B cell (primary cell): Measurements from ENCODE around the gene THEMIS2. TPM values are rescaled to one million over a fixed set of nuclear protein-coding genes. Genes with fewer than 3 reads are reported as not detected.

ENCODE experiments used
- ATAC-seq: fragments of 200-7000 bp; cut with Tn5 transposase; one replicate; pipeline ENCODE4 v1.10.0; 2021; ENCODE audit warnings: low read depth, mild to moderate bottlenecking, moderate number of reproducible peaks, moderate library complexity
- CTCF ChIA-PET: fragments of 350-600 bp; sonication (Branson Sonifier 250); formaldehyde crosslinking; loops from one replicate; lab custom pipeline; 2021; ENCODE audit warnings: antibody characterized with exemption, inconsistent platforms; lab: Charles Lee
- POLR2A ChIA-PET: fragments of 350-600 bp; sonication (Branson Sonifier 250); formaldehyde crosslinking; loops from one replicate; lab custom pipeline; 2021; ENCODE audit warnings: antibody characterized with exemption; lab: Charles Lee
- DNase-seq: peaks from one replicate; pipeline ENCODE4 v3.0.0; 2013
- H2AFZ ChIP-seq: 2 replicates; pipeline ENCODE4 v1.6.1; 2012; ENCODE audit warnings: mild to moderate bottlenecking, low read depth, low read length; ENCODE audit not compliant: insufficient read depth, poor library complexity, severe bottlenecking
- H3K27ac ChIP-seq, 2 donors: 1 replicate in 1 of 2; 2 replicates in 1 of 2; pipeline ENCODE4 v1.5.1; 2012 to 2013; ENCODE audit warnings: low read length in 2 of 2, mild to moderate bottlenecking in 2 of 2, moderate library complexity in 1 of 2
- H3K27me3 ChIP-seq, 4 experiments: fragments of 200-600 bp in 1 of 4; sonication (generic) in 1 of 4; replicated peaks in 1 of 4; 1 replicate in 2 of 4; 2 replicates in 2 of 4; pipeline versions ENCODE4 v1.6.1 to v1.7.0; 2013 to 2016; ENCODE audit warnings: low read length in 3 of 4, mild to moderate bottlenecking in 2 of 4, mixed read lengths in 1 of 4, moderate library complexity in 1 of 4; ENCODE audit not compliant: insufficient read depth in 4 of 4, control insufficient read depth in 3 of 4; ENCODE audit errors: control extremely low read depth in 1 of 4
- H3K36me3 ChIP-seq, 2 experiments: replicated peaks in 1 of 2; 1 replicate in 1 of 2; 2 replicates in 1 of 2; pipeline versions ENCODE4 v1.6.1 to v1.7.1; 2013; ENCODE audit warnings: low read length in 1 of 2; ENCODE audit not compliant: insufficient read depth in 2 of 2, control insufficient read depth in 1 of 2; ENCODE audit errors: control extremely low read depth in 1 of 2, extremely low read depth in 1 of 2
- H3K4me1 ChIP-seq, 2 donors: fragments of 200-600 bp in 1 of 2; sonication (generic) in 1 of 2; 1 replicate in 1 of 2; 2 replicates in 1 of 2; pipeline versions ENCODE4 v1.5.1 to v1.6.1; 2013 to 2017; ENCODE audit warnings: low read length in 2 of 2; ENCODE audit not compliant: control insufficient read depth in 2 of 2, insufficient read depth in 2 of 2
- H3K4me2 ChIP-seq: replicated peaks from 2 replicates; pipeline ENCODE3; 2012; ENCODE audit warnings: mild to moderate bottlenecking, low read depth, low read length; ENCODE audit not compliant: poor library complexity, severe bottlenecking
- H3K4me3 ChIP-seq, 5 experiments: fragments of 200-600 bp in 1 of 5; sonication (generic) in 1 of 5; 1 replicate in 3 of 5; 2 replicates in 2 of 5; pipeline versions ENCODE4 v1.5.1 to v1.7.0; 2011 to 2016; ENCODE audit warnings: low read length in 4 of 5, mild to moderate bottlenecking in 4 of 5, low read depth in 2 of 5, control low read depth in 1 of 5, moderate library complexity in 1 of 5; ENCODE audit not compliant: insufficient read depth in 1 of 5; ENCODE audit errors: control extremely low read depth in 1 of 5, extremely low read depth in 1 of 5
- H3K79me2 ChIP-seq: fragments of 200-600 bp; sonication (generic); one replicate; pipeline ENCODE4 v1.6.0; 2016; ENCODE audit warnings: low read length; ENCODE audit not compliant: control insufficient read depth, insufficient read depth
- H3K9ac ChIP-seq: fragments of 200-600 bp; sonication (generic); 2 replicates; pipeline ENCODE4 v1.6.1; 2017; ENCODE audit warnings: mild to moderate bottlenecking, low read length, moderate library complexity
- H3K9me3 ChIP-seq, 3 donors: one replicate each; pipeline versions ENCODE4 v1.6.1 to v1.7.1; 2013; ENCODE audit warnings: low read length in 2 of 3; ENCODE audit not compliant: control insufficient read depth in 2 of 3, insufficient read depth in 1 of 3; ENCODE audit errors: control extremely low read depth in 1 of 3
- H4K20me1 ChIP-seq: 2 replicates; pipeline ENCODE4 v1.6.0; 2012; ENCODE audit warnings: mild to moderate bottlenecking, low read length; ENCODE audit not compliant: insufficient read depth, control insufficient read depth, poor library complexity, severe bottlenecking
- H3K27ac Mint-ChIP-seq: one replicate; pipeline ENCODE4 v1.8.0; 2021; ENCODE audit warnings: mixed read lengths
- H3K27me3 Mint-ChIP-seq: one replicate; pipeline ENCODE4 v1.8.0; 2021; ENCODE audit warnings: mixed read lengths
- H3K4me1 Mint-ChIP-seq: one replicate; pipeline ENCODE4 v1.8.0; 2021; ENCODE audit warnings: mixed read lengths
- H3K4me3 Mint-ChIP-seq: one replicate; pipeline ENCODE4 v1.8.0; 2021; ENCODE audit warnings: mixed read lengths
- H3K9me3 Mint-ChIP-seq: one replicate; pipeline ENCODE4 v1.8.0; 2022; ENCODE audit warnings: mixed read lengths; ENCODE audit not compliant: insufficient read depth
- EZH2 ChIP-seq: IDR thresholded peaks from 2 replicates; pipeline ENCODE4 v1.6.1; 2012; ENCODE audit warnings: borderline replicate concordance, low read depth, mild to moderate bottlenecking, moderate library complexity, low read length; ENCODE audit not compliant: insufficient read depth, poor library complexity, severe bottlenecking
- WGBS: methylation state at CpG from one replicate; pipeline ENCODE4 v1.1.5; 2013; ENCODE audit warnings: missing lambda C conversion rate; ENCODE audit not compliant: insufficient coverage; 5-methylcytosine and 5-hydroxymethylcytosine counted together
- intact Hi-C: fragments of 100-400 bp; cut with micrococcal nuclease; formaldehyde crosslinking; loops from one replicate; pipeline ENCODE4 v1.10.0; 2022
- polyA plus RNA-seq: library from polyadenylated mRNA; depleted of rRNA; stranded (reverse); fragments of >200 nt; gene quantifications from 2 replicates; pipeline ENCODE4 v1.2.3, GENCODE V29; 2012
- total RNA-seq, 2 donors: library from RNA; stranded (reverse); fragments of 120-200 nt in 1 of 2; gene quantifications; 1 replicate in 1 of 2; 2 replicates in 1 of 2; pipeline versions ENCODE4 v1.2.3 to v1.2.4, GENCODE V29; 2013 to 2022
- TF ChIP-seq, protein P1 (sequence below): fragments of 200-600 bp; IDR thresholded peaks from one replicate; pipeline ENCODE4 v1.8.0; 2022; ENCODE audit warnings: antibody characterized with exemption, mild to moderate bottlenecking

THEMIS2 gene
- total and polyA plus RNA-seq, 2 donors (not counting 1 experiment from before 2014, with no cell fraction given), result 72.0 to 230 TPM

DNA sequence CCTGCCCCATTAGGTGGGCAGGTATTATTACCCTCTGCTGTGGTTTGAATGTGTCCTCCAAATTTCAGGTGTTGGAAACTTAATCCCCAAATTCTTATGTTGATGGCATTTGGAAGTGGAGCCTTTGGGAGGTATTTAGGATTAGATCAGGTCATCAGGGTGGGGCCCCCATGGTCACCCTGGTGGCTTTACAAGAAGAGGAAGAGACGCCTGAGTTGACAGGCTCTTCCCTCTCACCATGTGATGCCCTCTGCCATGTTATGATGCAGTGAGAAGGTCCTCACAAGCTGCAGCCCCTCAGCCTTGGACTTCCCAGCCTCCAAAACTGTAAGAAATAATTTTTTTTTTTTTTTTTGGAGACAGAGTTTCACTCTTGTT, 8.8 kb upstream of the THEMIS2 start:
- POLR2A ChIA-PET, result interaction anchor here (0.9 to 1.0 kb wide), 2 partner anchors 12 to 28 kb away, joined by 4 read pairs; no protein-coding TSS in a partner anchor
- WGBS, result no CpG with 5 or more reads among the region's 1 CpG
- peak; percentile 58 for DNase-seq

More for the DNA sequence above, 8.8 kb upstream of the THEMIS2 start:
- Mint-ChIP-seq H3K4me1 (peaks cover 51% of the 10 kb centered on the region), H3K9me3 (no peaks in the 10 kb centered on the region), H3K4me3 (peak overlapping the region; percentile 35), H3K27me3 (no peaks in the 10 kb centered on the region), H3K27ac (peak overlapping the region; percentile 86)
- peaks cover 33 to 47% of the 10 kb centered on the region in 2 donors for H3K4me1 ChIP-seq
- intact Hi-C loops, result loop anchor here (1.0 kb wide), 1 partner anchor 9 kb away; the partner anchor contains the start of gene THEMIS2
- ATAC-seq, result peak; percentile 31
- H3K27me3 ChIP-seq, result peaks cover 0 to 3% (median 0%) of the 10 kb centered on the region in 4 experiments
- H2AFZ ChIP-seq, result no peak overlapping the region
- H3K4me3 ChIP-seq, result no peak overlapping the region
- peak overlapping the region; percentile 2 for H3K9ac ChIP-seq
- H3K36me3 ChIP-seq, result no peaks in the 10 kb centered on the region
- peak overlapping the region; percentile 58 for H3K4me2 ChIP-seq
- H3K9me3 ChIP-seq, result no peaks in the 10 kb centered on the region
- TF ChIP-seq, protein P1, sequence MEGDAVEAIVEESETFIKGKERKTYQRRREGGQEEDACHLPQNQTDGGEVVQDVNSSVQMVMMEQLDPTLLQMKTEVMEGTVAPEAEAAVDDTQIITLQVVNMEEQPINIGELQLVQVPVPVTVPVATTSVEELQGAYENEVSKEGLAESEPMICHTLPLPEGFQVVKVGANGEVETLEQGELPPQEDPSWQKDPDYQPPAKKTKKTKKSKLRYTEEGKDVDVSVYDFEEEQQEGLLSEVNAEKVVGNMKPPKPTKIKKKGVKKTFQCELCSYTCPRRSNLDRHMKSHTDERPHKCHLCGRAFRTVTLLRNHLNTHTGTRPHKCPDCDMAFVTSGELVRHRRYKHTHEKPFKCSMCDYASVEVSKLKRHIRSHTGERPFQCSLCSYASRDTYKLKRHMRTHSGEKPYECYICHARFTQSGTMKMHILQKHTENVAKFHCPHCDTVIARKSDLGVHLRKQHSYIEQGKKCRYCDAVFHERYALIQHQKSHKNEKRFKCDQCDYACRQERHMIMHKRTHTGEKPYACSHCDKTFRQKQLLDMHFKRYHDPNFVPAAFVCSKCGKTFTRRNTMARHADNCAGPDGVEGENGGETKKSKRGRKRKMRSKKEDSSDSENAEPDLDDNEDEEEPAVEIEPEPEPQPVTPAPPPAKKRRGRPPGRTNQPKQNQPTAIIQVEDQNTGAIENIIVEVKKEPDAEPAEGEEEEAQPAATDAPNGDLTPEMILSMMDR, result no peak
- no peak for TF ChIP-seq EZH2
- H3K27ac ChIP-seq, result peak overlapping the region; percentile 74
- H3K79me2 ChIP-seq, result no peaks in the 10 kb centered on the region
- H4K20me1 ChIP-seq, result no peaks in the 10 kb centered on the region
- CTCF ChIA-PET, result interaction anchor here (0.7 to 1.5 kb wide), 5 partner anchors 12 to 817 kb away, joined by 3 to 9 read pairs (median 3); no protein-coding TSS in a partner anchor
